G401.6 (cell line): Measurements from ENCODE around the gene SRGAP1.
"Not testable (repeated sequence)": the region's sequence is repeated elsewhere in the genome, so short reads cannot be mapped to it uniquely, and the experiment has no call there.

ENCODE experiments used
- FAIRE-seq: peaks from 2 replicates; lab custom pipeline; 2012; peaks lifted over from hg19 to GRCh38; lab: Jason Lieb, UNC

The SRGAP1 gene

DNA sequence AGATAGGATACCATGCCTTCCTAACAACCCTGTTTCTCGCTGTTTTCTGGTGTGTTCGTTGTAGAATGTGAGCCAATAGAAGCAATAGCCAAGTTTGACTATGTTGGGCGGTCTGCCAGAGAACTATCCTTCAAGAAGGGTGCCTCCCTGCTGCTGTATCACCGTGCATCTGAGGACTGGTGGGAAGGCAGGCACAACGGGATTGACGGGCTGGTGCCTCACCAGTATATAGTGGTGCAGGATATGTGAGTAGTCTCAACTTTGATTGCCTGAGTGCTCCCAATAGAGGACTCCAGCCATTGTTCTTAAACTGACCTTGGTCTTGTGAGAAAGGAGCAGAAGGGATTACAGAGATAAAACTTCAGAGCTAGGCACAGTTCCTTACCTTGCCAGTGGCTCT is 281.4 kb downstream of the SRGAP1 start:
- no peak for FAIRE-seq

DNA sequence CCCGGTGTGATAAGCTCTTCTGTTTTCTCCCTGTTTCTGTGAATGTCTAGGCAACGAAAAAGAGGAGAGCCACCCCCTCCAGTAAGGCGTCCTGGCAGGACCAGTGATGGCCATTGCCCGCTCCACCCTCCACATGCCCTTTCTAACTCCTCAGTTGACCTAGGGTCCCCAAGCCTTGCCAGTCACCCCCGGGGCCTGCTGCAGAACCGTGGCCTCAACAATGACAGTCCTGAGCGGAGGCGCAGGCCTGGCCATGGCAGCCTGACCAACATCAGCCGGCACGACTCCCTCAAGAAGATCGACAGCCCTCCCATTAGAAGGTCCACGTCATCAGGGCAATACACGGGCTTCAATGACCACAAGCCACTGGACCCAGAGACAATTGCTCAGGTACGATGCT is 283.3 kb downstream of the SRGAP1 start:
- FAIRE-seq, result no peak

GRCh38 chr12:64128366-64128765 is 283.9 kb downstream of the SRGAP1 start:
- FAIRE-seq, result no peak

GRCh38 chr12:64130476-64130875 is 286.0 kb downstream of the SRGAP1 start:
- not testable (repeated sequence) for FAIRE-seq

GRCh38 chr12:64131456-64131855 is 287.0 kb downstream of the SRGAP1 start:
- FAIRE-seq, result not testable (repeated sequence)

DNA sequence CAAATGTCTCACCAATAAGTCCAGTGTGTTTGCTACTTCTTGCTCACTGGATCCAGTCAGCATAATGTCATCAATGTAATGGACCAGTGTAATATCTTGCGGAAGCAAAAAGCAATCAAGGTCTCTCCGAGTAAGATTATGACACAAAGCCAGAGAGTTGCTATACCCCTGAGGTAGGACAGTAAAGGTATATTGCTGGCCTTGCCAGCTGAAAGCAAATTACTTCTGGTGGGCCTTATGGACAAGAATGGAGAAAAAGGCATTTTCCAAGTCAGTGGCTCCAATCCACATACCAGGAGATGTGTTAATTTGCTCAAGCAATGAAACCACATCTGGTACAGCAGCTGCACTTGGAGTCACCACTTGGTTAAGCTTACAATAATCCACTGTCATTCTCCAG is 288.2 kb downstream of the SRGAP1 start:
- not testable (repeated sequence) for FAIRE-seq

- FAIRE-seq, result no peak
Observed at GRCh38 chr12:64137117-64137516, 292.6 kb downstream of the SRGAP1 start.

DNA sequence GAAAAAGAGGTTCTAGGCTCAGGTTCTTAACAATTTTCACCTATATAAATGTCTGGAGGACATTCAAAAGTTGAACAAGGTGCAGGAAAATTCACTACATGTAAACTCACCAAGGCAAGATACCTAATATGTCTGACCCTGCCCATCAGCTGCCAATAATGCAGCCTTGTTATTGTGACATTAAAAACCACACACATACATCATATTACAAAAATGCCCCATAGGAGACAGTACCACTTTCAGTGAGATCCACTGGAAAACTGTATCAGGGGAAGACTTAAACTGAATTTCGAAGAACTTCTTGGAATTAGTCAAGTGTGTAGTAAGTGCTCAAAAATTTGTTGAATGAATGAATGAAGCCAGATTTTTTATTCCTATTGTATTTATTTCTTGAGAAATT is 294.5 kb downstream of the SRGAP1 start:
- FAIRE-seq, result no peak

DNA sequence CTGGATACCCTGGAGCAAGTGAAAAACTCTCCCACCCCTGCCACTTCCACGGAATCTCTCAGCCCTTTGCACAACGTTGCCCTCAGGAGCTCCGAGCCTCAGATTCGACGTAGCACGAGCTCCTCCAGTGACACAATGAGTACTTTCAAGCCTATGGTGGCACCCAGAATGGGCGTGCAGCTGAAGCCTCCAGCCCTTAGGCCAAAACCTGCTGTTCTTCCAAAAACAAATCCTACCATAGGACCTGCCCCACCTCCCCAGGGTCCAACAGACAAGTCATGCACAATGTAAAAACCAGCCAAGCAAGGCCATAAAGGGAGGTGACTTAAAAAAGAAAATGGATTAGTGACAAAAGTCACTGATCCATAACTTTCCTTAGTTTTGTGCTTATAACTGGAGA is 297.9 kb downstream of the SRGAP1 start:
- FAIRE-seq, result no peak

DNA sequence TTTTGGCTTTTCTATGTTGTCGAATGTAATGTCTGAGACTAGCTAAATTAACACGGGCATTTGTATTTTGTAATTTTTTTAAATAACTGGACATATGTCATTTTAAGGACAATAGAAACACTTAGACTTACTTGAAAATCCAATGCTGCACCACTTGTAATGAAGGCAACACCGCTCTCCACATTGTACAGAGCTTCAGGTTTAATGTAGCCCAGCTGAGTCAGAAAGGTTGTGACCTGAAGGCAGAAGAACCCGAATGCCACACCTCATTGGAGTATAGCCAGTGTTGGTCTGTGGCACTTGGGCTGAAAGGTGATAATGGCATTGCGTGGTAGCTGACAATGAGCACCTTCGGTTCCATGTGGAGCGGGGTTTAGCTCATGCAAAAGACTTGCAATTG is 298.3 kb downstream of the SRGAP1 start:
- no peak for FAIRE-seq

- FAIRE-seq, result no peak
Observed at GRCh38 chr12:64145226-64145625, 300.7 kb downstream of the SRGAP1 start.

GRCh38 chr12:64147011-64147631 is 302.6 kb downstream of the SRGAP1 start:
- no peak for FAIRE-seq

DNA sequence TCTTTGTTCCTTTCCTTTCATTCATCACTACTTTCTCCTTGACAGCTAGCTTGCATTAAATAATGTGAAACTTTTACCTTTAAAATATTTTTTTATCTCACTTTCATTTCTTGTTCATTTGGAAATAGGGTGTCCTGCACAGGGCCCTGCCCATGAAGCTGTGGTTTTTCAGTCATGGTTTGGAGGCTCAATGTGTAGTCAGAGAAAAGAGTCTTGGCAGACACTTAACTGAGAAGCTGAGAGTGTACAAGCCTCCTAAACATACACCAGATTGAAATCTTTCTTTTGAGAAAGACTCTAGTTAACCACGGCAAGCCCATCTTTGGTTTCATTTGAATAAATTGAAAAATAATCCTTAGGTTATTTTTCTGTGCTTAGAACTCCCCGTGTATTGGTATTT is 303.4 kb downstream of the SRGAP1 start:
- no peak for FAIRE-seq

DNA sequence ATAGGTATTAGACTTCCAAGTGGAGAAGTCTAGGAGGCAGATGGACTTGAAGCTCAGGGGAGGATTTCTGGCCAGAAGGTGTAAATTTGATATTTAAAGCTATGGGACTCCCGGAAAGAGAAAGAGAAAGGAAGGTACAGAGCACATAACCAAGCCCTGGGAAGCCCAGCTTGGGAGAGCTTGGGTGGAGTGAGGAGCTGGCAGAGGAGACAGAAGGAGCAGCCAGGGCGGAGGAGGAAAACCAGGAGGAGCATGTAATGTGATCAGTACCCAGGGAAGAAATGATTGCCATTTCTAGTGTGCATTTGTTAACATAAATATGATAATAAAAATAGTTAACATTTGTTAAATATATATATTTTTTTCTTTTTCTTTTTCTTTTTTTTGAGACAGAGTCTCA is 310.2 kb downstream of the SRGAP1 start:
- no peak for FAIRE-seq

GRCh38 chr12:64157110-64157509 is 312.6 kb downstream of the SRGAP1 start:
- FAIRE-seq, result no peak

DNA sequence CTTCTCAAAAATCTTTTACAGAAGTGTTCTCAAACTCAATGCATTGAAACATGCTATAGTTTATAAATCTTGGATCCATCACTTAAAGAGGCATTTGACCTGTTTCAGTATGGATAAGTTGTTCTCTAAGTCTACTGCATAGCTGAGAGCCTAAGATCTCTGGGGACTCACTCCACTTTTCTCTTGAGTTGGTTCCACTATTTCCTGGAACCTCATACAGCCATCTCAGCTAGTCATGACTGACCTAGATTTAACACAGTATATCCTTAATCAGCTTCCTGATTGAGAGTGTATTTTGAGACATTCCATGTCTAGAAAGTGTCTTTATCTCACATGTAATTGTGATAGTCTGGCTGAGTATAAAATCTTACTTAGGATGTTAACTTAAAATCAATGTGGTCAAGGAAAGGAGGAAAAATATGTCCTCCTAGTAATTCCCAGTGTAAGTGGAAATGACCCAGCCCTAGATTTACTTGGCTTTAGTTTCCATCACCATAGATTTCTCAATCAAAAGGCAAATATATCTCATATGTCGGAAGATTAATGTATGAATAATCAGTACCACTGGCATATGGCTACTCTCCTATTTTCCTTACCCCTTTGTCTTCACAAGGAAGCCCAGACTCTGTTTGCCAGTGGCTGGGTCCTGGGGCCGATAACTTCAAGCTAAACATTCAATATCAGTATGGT is 315.7 kb downstream of the SRGAP1 start:
- FAIRE-seq, result no peak

GRCh38 chr12:64160711-64161060 is 316.2 kb downstream of the SRGAP1 start:
- no peak for FAIRE-seq

- FAIRE-seq, result not testable (repeated sequence)
Observed at GRCh38 chr12:64166606-64167005, 322.1 kb downstream of the SRGAP1 start.

- not testable (repeated sequence) for FAIRE-seq
Observed at GRCh38 chr12:64167041-64167440, 322.5 kb downstream of the SRGAP1 start.

DNA sequence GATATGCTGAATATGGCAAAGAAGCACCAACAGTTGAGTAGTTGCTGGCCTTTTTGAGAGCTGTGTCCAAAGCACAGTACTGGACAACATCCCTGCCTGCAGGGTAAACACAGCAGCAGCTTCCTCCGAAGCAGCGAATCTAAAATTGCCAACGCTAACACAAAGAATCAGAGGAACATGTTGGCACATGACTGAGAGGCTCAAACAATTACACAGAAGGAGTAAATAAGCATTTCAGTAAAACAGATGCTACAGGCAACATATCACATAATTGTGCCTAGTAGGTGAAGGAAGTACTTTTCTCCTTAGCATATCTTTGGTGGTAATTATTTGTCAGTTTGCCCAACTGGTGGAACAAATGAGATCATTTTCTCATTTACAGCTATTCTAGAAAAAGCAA is 325.5 kb downstream of the SRGAP1 start:
- FAIRE-seq, result no peak

DNA sequence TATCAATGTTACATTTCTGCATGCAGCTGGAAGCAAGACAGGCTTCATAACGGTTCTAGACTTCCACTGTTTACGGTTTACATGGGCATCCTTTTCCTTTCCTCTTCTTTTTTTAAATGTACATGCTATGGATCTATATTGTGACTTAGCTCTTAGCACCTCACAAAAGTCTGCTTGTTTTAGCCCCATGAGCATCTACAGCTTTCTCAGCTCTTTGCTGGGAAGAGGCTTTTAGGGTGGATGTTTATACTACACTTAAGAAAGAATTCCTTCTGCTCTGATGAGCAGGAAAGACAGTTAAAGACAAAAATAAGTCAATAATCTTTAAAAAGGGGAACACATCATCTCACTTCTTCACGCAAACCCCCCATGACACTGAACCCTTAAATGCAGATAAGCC is 326.2 kb downstream of the SRGAP1 start:
- FAIRE-seq, result no peak

DNA sequence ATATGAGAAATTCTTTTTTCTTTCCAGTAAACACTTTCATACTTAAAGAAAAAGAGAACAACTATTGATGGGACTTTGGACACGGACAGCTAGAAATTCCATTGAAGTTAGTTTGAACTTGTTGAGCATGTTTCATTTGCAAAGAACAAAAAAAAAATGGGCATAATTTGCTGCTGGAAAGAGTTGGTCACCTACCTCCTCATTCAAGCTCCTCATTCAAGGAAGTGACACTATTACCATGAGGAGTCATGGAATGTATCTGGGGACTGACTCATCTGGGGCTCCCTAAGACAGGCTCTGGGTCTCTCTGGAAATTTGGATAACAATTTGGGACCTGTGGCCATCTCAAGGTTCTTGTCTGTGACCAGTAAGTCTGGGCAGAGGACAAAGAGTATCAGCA is 327.2 kb downstream of the SRGAP1 start:
- FAIRE-seq, result no peak

GRCh38 chr12:64172143-64172970 is 327.9 kb downstream of the SRGAP1 start:
- no peak for FAIRE-seq
